ENCODE data around the gene TMEM51. TPM values are rescaled to one million over a fixed set of nuclear protein-coding genes. Genes with fewer than 3 reads are reported as not detected.
"Not testable (repeated sequence)": the region's sequence is repeated elsewhere in the genome, so short reads cannot be mapped to it uniquely, and the experiment has no call there.

TMEM51 gene
- total and polyA plus RNA-seq, 2 of the 13 experiments (the other 11 are each of a cell fraction or from before 2014, with no cell fraction given), result 12.2 to 22.3 TPM

DNA sequence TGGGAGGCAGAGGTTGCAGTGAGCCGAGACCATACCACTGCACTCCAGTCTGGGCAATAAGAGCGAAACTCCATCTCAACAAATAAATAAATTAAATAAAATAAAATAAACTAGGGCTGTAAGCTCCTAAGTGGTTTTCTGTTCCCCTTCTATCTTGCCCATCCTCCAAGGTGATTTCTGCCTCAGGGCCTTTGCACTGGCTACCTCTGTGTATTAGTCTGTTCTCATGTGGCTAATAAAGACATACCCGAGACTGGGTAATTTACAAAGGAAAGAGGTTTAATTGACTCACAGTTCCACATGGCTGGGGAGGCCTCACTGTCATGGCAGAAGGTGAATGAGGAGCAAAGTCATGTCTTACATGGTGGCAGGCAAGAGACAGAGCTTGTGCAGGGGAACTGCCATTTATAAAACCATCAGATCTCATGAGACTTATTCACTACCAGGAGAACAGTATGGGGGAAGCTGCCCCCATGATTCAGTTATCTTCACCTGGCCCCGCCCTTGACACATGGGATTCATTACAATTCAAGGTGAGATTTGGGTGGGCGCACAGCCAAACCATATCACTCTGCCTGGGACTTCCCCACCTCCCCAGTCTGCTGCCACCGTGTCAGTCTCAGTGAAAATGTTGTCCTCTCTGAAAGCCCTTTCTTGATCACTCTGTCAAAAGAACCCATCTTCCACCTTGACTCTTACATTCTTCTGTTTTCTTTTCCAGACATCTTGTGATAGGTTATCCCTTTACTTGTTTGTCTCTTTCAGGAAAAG, 22.0 kb downstream of the TMEM51 start:
- DNase-seq (ENCODE audit: low spot score); in situ Hi-C loops (cut with HindIII; ENCODE audit: extremely low pct_ligation_motif_present, low pct_unique_long_range_greater_than_20kb); FAIRE-seq; H3K27me3 ChIP-seq (ENCODE audit: control insufficient read depth in 1 of 2, insufficient read depth in 2 of 2, low read length in 2 of 2); H2AFZ ChIP-seq (ENCODE audit: low read length); intact Hi-C loops (cut with micrococcal nuclease; ENCODE audit: unreplicated experiment); POLR2A ChIA-PET; ATAC-seq; H3K9me3 ChIP-seq (ENCODE audit: low read length); H3K9ac ChIP-seq (ENCODE audit: insufficient read depth, low read depth, low read length); CTCF ChIA-PET (ENCODE audit: low intra/inter-chr PET ratio, low total read pairs); H3K36me3 ChIP-seq (replicated peaks in 1 of 2; ENCODE audit: control insufficient read depth in 1 of 2, insufficient read depth in 2 of 2, low read length in 2 of 2); H3K4me2 ChIP-seq (ENCODE audit: low read depth, low read length); H3K4me3 ChIP-seq (replicated peaks in 1 of 3; ENCODE audit: insufficient read depth in 1 of 3, low read depth in 2 of 3, low read length in 3 of 3); H3K27ac ChIP-seq (ENCODE audit: extremely low read length, insufficient read depth, low read length); BruUV-seq (replicated peaks): not testable (repeated sequence)
- WGBS (ENCODE audit: low lambda C conversion rate), result 91% methylated on average over 6 of the region's 6 CpGs
- Histone ChIP-seq H3K4me1 (ENCODE audit: insufficient read depth, low read length) (peaks cover 93% of the 10 kb centered on the region), H4K20me1 (ENCODE audit: insufficient read depth, low read length) (peaks cover 31% of the 10 kb centered on the region), H3K79me2 (ENCODE audit: insufficient read depth, low read length) (peaks cover 72% of the 10 kb centered on the region)

DNA sequence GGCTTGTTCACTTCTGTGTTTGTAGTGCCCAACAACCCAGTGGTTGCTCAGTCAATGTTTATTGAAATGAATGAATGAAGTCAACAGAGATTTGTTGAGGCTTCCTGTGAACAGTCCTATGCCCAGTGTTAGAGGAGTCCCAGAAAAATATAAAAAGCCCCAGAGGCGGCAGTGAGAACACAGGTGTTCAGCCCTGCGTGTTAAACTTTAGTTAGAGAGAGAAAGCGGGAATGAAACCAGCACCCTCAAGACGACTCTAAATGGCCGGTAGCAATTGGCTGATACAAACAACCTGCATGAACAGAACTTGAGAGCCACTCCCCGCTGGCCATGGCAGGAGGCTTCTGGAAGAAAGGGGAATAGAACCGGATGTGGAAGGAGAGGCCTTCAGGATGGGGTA, 22.6 kb downstream of the TMEM51 start:
- POLR2A ChIA-PET, result no interaction called here
- H3K79me2 ChIP-seq (ENCODE audit: insufficient read depth, low read length), result peaks cover 76% of the 10 kb centered on the region
- H4K20me1 ChIP-seq (ENCODE audit: insufficient read depth, low read length), result peaks cover 37% of the 10 kb centered on the region
- H3K27ac ChIP-seq (ENCODE audit: extremely low read length, insufficient read depth, low read length), result no peak overlapping the region
- ATAC-seq (no peak), DNase-seq (ENCODE audit: low spot score) (no peak), FAIRE-seq (no peak)
- in situ Hi-C loops (cut with HindIII; ENCODE audit: extremely low pct_ligation_motif_present, low pct_unique_long_range_greater_than_20kb), result no loop called here
- 0 out of 5 replicates have a peak, but pooled peaks cover 0 to 4% of the 10 kb centered on the region in 2 experiments for H3K36me3 ChIP-seq (replicated peaks in 1 of 2; ENCODE audit: control insufficient read depth in 1 of 2, insufficient read depth in 2 of 2, low read length in 2 of 2)
- CTCF ChIA-PET (ENCODE audit: low intra/inter-chr PET ratio, low total read pairs), result no interaction called here
- no peak overlapping the region for H2AFZ ChIP-seq (ENCODE audit: low read length)
- H3K27me3 ChIP-seq (ENCODE audit: control insufficient read depth in 1 of 2, insufficient read depth in 2 of 2, low read length in 2 of 2), result no peaks in the 10 kb centered on the region
- H3K4me2 ChIP-seq (ENCODE audit: low read depth, low read length), result no peak overlapping the region
- H3K4me1 ChIP-seq (ENCODE audit: insufficient read depth, low read length), result peaks cover 97% of the 10 kb centered on the region
- H3K9me3 ChIP-seq (ENCODE audit: low read length), result no peaks in the 10 kb centered on the region
- whole genome bisulfite sequencing (ENCODE audit: low lambda C conversion rate), result 95% methylated on average over 7 of the region's 7 CpGs
- BruUV-seq (replicated peaks), result no TSS peak
- no peak overlapping the region for H3K9ac ChIP-seq (ENCODE audit: insufficient read depth, low read depth, low read length)
- H3K4me3 ChIP-seq (replicated peaks in 1 of 3; ENCODE audit: insufficient read depth in 1 of 3, low read depth in 2 of 3, low read length in 3 of 3), result no peak overlapping the region
- intact Hi-C loops (cut with micrococcal nuclease; ENCODE audit: unreplicated experiment), result no loop called here
- no peak for TF ChIP-seq PPARG (CRISPR knock-in tag; conservative IDR thresholded peaks at IDR 0.05)
- TF ChIP-seq KMT2A (CRISPR knock-in tag; IDR thresholded peaks at IDR 0.05), result no peak
- no peak for TF ChIP-seq ZNF891 (CRISPR knock-in tag; IDR thresholded peaks at IDR 0.05)
- TF ChIP-seq ZFY (CRISPR knock-in tag; IDR thresholded peaks at IDR 0.05), result no peak
- no peak for TF ChIP-seq ARNT (IDR thresholded peaks at IDR 0.05)
- no peak for TF ChIP-seq GABPA (IDR thresholded peaks at IDR 0.05; ENCODE audit: low read depth, low read length)
- TF ChIP-seq GABPA (CRISPR knock-in tag; IDR thresholded peaks at IDR 0.05; ENCODE audit: low read depth), result no peak
- no peak for TF ChIP-seq ZNF605 (CRISPR knock-in tag; IDR thresholded peaks at IDR 0.05)
- no peak for TF ChIP-seq ZNF569 (CRISPR knock-in tag; IDR thresholded peaks at IDR 0.05; ENCODE audit: borderline replicate concordance)
- TF ChIP-seq ELF3 (CRISPR knock-in tag; IDR thresholded peaks at IDR 0.05), result no peak
- no peak for TF ChIP-seq NR2F1 (CRISPR knock-in tag; IDR thresholded peaks at IDR 0.05)
- TF ChIP-seq, protein P1, sequence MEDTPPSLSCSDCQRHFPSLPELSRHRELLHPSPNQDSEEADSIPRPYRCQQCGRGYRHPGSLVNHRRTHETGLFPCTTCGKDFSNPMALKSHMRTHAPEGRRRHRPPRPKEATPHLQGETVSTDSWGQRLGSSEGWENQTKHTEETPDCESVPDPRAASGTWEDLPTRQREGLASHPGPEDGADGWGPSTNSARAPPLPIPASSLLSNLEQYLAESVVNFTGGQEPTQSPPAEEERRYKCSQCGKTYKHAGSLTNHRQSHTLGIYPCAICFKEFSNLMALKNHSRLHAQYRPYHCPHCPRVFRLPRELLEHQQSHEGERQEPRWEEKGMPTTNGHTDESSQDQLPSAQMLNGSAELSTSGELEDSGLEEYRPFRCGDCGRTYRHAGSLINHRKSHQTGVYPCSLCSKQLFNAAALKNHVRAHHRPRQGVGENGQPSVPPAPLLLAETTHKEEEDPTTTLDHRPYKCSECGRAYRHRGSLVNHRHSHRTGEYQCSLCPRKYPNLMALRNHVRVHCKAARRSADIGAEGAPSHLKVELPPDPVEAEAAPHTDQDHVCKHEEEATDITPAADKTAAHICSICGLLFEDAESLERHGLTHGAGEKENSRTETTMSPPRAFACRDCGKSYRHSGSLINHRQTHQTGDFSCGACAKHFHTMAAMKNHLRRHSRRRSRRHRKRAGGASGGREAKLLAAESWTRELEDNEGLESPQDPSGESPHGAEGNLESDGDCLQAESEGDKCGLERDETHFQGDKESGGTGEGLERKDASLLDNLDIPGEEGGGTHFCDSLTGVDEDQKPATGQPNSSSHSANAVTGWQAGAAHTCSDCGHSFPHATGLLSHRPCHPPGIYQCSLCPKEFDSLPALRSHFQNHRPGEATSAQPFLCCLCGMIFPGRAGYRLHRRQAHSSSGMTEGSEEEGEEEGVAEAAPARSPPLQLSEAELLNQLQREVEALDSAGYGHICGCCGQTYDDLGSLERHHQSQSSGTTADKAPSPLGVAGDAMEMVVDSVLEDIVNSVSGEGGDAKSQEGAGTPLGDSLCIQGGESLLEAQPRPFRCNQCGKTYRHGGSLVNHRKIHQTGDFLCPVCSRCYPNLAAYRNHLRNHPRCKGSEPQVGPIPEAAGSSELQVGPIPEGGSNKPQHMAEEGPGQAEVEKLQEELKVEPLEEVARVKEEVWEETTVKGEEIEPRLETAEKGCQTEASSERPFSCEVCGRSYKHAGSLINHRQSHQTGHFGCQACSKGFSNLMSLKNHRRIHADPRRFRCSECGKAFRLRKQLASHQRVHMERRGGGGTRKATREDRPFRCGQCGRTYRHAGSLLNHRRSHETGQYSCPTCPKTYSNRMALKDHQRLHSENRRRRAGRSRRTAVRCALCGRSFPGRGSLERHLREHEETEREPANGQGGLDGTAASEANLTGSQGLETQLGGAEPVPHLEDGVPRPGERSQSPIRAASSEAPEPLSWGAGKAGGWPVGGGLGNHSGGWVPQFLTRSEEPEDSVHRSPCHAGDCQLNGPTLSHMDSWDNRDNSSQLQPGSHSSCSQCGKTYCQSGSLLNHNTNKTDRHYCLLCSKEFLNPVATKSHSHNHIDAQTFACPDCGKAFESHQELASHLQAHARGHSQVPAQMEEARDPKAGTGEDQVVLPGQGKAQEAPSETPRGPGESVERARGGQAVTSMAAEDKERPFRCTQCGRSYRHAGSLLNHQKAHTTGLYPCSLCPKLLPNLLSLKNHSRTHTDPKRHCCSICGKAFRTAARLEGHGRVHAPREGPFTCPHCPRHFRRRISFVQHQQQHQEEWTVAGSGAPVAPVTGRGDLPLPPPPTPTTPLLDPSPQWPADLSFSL (CRISPR knock-in tag; IDR thresholded peaks at IDR 0.05), result no peak
- TF ChIP-seq ZNF674 (CRISPR knock-in tag; IDR thresholded peaks at IDR 0.05; ENCODE audit: low read depth), result no peak
- no peak for TF ChIP-seq NFYC (CRISPR knock-in tag; IDR thresholded peaks at IDR 0.05)
